HL-60/S4 (cell line): Measurements from ENCODE around the gene CTNNA2.

Experiments
- in situ Hi-C: fragments of 300-500 bp; cut with MboI; formaldehyde crosslinking; loops from 2 replicates; pipeline ENCODE4 v1.14.3; 2022; ENCODE audit warnings: low sequenced_read_pairs

CTNNA2 gene

GRCh38 chr2:80255918-80256781 is 743.3 kb downstream of the CTNNA2 start:
- in situ Hi-C loops: no loop called here

GRCh38 chr2:80256782-80257167 is 743.9 kb downstream of the CTNNA2 start:
- in situ Hi-C loops: no loop called here

GRCh38 chr2:80257450-80257849 is 744.6 kb downstream of the CTNNA2 start:
- in situ Hi-C loops: no loop called here

GRCh38 chr2:80258341-80258740 is 745.5 kb downstream of the CTNNA2 start:
- in situ Hi-C loops: no loop called here

- in situ Hi-C loops: no loop called here
Measured at GRCh38 chr2:80258793-80259192, 745.9 kb downstream of the CTNNA2 start.

GRCh38 chr2:80259292-80259691 is 746.4 kb downstream of the CTNNA2 start:
- in situ Hi-C loops: no loop called here

- in situ Hi-C loops: no loop called here
Measured at GRCh38 chr2:80266231-80266630, 753.4 kb downstream of the CTNNA2 start.

- in situ Hi-C loops: no loop called here
Measured at GRCh38 chr2:80269806-80270205, 757.0 kb downstream of the CTNNA2 start.

GRCh38 chr2:80280598-80280997 is 767.7 kb downstream of the CTNNA2 start:
- in situ Hi-C loops: no loop called here

GRCh38 chr2:80281049-80281448 is 768.2 kb downstream of the CTNNA2 start:
- in situ Hi-C loops: no loop called here

GRCh38 chr2:80288576-80288975 is 775.7 kb downstream of the CTNNA2 start:
- in situ Hi-C loops: no loop called here

- in situ Hi-C loops: no loop called here
Measured at GRCh38 chr2:80291656-80292055, 778.8 kb downstream of the CTNNA2 start.

GRCh38 chr2:80292474-80292873 is 779.6 kb downstream of the CTNNA2 start:
- in situ Hi-C loops: no loop called here

- in situ Hi-C loops: no loop called here
Measured at GRCh38 chr2:80293039-80293438, 780.2 kb downstream of the CTNNA2 start.

GRCh38 chr2:80298954-80299353 is 786.1 kb downstream of the CTNNA2 start:
- in situ Hi-C loops: no loop called here

- in situ Hi-C loops: no loop called here
Measured at GRCh38 chr2:80299661-80300060, 786.8 kb downstream of the CTNNA2 start.

GRCh38 chr2:80300346-80300745 is 787.5 kb downstream of the CTNNA2 start:
- in situ Hi-C loops: no loop called here

GRCh38 chr2:80300954-80301353 is 788.1 kb downstream of the CTNNA2 start:
- in situ Hi-C loops: no loop called here

GRCh38 chr2:80302001-80302313 is 789.1 kb downstream of the CTNNA2 start:
- in situ Hi-C loops: no loop called here

GRCh38 chr2:80302314-80303005 is 789.6 kb downstream of the CTNNA2 start:
- in situ Hi-C loops: no loop called here

- in situ Hi-C loops: no loop called here
Measured at GRCh38 chr2:80303006-80303908, 790.4 kb downstream of the CTNNA2 start.
